ENCODE results near the gene R3HDM4. TPM values are rescaled to one million over a fixed set of nuclear protein-coding genes. Genes with fewer than 3 reads are reported as not detected.
"Not testable (repeated sequence)": the region's sequence is repeated elsewhere in the genome, so short reads cannot be mapped to it uniquely, and the experiment has no call there.

The R3HDM4 gene
- total RNA-seq, 1 experiment from 2014 or later: 57.7 TPM

GRCh38 chr19:892243-892893, 20.7 kb downstream of the R3HDM4 start:
- CTCF ChIA-PET: no interaction called here
- H3K27me3 Mint-ChIP-seq (ENCODE audit: insufficient read depth, unreplicated experiment): no peaks in the 10 kb centered on the region
- H3K4me1 Mint-ChIP-seq (ENCODE audit: low read depth, unreplicated experiment): no peaks in the 10 kb centered on the region
- no peak for DNase-seq
- no peaks in the 10 kb centered on the region for H3K9me3 Mint-ChIP-seq (ENCODE audit: unreplicated experiment)
- Histone ChIP-seq H3K36me3 (ENCODE audit: control insufficient read depth, insufficient read depth, low read length) (peaks cover 2% of the 10 kb centered on the region), H3K27me3 (replicated peaks; ENCODE audit: control insufficient read depth, insufficient read depth, low read length) (no peaks in the 10 kb centered on the region), H3K4me3 (ENCODE audit: low read depth, low read length) (peak overlapping the region; percentile 84), H3K9me3 (no peaks in the 10 kb centered on the region), H3K4me1 (no peaks in the 10 kb centered on the region)
- H3K4me3 Mint-ChIP-seq (ENCODE audit: unreplicated experiment): peak overlapping the region; percentile 85
- TF ChIP-seq CTCF (IDR thresholded peaks at IDR 0.05; ENCODE audit: insufficient read depth in 1 of 2, low read depth in 1 of 2, low read length in 1 of 2, severe bottlenecking in 1 of 2, unreplicated experiment in 1 of 2): no peak
- intact Hi-C loops (cut with micrococcal nuclease; ENCODE audit: unreplicated experiment): no loop called here
- POLR2A ChIA-PET: no interaction called here
- BruUV-seq (replicated peaks): no TSS peak
- peaks cover 42% of the 10 kb centered on the region for H3K36me3 Mint-ChIP-seq (ENCODE audit: insufficient read depth, unreplicated experiment)
- peak overlapping the region; percentile 99 for H3K27ac Mint-ChIP-seq (ENCODE audit: unreplicated experiment)

- H3K27me3 Mint-ChIP-seq (ENCODE audit: insufficient read depth, unreplicated experiment); CTCF ChIA-PET; H3K4me1 Mint-ChIP-seq (ENCODE audit: low read depth, unreplicated experiment); H3K27me3 ChIP-seq (replicated peaks; ENCODE audit: control insufficient read depth, insufficient read depth, low read length); POLR2A ChIA-PET; intact Hi-C loops (cut with micrococcal nuclease; ENCODE audit: unreplicated experiment); H3K36me3 ChIP-seq (ENCODE audit: control insufficient read depth, insufficient read depth, low read length); H3K9me3 Mint-ChIP-seq (ENCODE audit: unreplicated experiment); H3K4me1 ChIP-seq; H3K9me3 ChIP-seq; BruUV-seq (replicated peaks); DNase-seq: not testable (repeated sequence)
- Mint-ChIP-seq H3K36me3 (ENCODE audit: insufficient read depth, unreplicated experiment) (peaks cover 38% of the 10 kb centered on the region), H3K27ac (ENCODE audit: unreplicated experiment) (peak overlapping the region; percentile 99), H3K4me3 (ENCODE audit: unreplicated experiment) (peak overlapping the region; percentile 85)
- peak overlapping the region; percentile 84 for H3K4me3 ChIP-seq (ENCODE audit: low read depth, low read length)
Observed at GRCh38 chr19:891421-892200, 21.4 kb downstream of the R3HDM4 start.

GRCh38 chr19:890831-891230, 22.2 kb downstream of the R3HDM4 start:
- no TSS peak for BruUV-seq (replicated peaks)
- H3K4me3 Mint-ChIP-seq (ENCODE audit: unreplicated experiment): peak overlapping the region; percentile 67
- peaks cover 38% of the 10 kb centered on the region for H3K36me3 Mint-ChIP-seq (ENCODE audit: insufficient read depth, unreplicated experiment)

More at GRCh38 chr19:890831-891230, 22.2 kb downstream of the R3HDM4 start:
- Histone ChIP-seq H3K9me3 (no peaks in the 10 kb centered on the region), H3K27me3 (replicated peaks; ENCODE audit: control insufficient read depth, insufficient read depth, low read length) (no peaks in the 10 kb centered on the region), H3K36me3 (ENCODE audit: control insufficient read depth, insufficient read depth, low read length) (peaks cover 2% of the 10 kb centered on the region), H3K4me1 (no peaks in the 10 kb centered on the region), H3K4me3 (ENCODE audit: low read depth, low read length) (no peak overlapping the region)
- CTCF ChIA-PET: no interaction called here
- no peak for TF ChIP-seq CTCF (IDR thresholded peaks at IDR 0.05; ENCODE audit: insufficient read depth in 1 of 2, low read depth in 1 of 2, low read length in 1 of 2, severe bottlenecking in 1 of 2, unreplicated experiment in 1 of 2)
- Mint-ChIP-seq H3K27me3 (ENCODE audit: insufficient read depth, unreplicated experiment) (no peaks in the 10 kb centered on the region), H3K27ac (ENCODE audit: unreplicated experiment) (peak overlapping the region; percentile 66), H3K4me1 (ENCODE audit: low read depth, unreplicated experiment) (no peaks in the 10 kb centered on the region), H3K9me3 (ENCODE audit: unreplicated experiment) (no peaks in the 10 kb centered on the region)
- intact Hi-C loops (cut with micrococcal nuclease; ENCODE audit: unreplicated experiment): no loop called here
- no peak for DNase-seq
- POLR2A ChIA-PET: no interaction called here
